ENCODE results near the gene NCR1.
"Not testable (repeated sequence)": the region's sequence is repeated elsewhere in the genome, so short reads cannot be mapped to it uniquely, and the experiment has no call there.

The NCR1 gene, protein sequence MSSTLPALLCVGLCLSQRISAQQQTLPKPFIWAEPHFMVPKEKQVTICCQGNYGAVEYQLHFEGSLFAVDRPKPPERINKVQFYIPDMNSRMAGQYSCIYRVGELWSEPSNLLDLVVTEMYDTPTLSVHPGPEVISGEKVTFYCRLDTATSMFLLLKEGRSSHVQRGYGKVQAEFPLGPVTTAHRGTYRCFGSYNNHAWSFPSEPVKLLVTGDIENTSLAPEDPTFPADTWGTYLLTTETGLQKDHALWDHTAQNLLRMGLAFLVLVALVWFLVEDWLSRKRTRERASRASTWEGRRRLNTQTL

DNA sequence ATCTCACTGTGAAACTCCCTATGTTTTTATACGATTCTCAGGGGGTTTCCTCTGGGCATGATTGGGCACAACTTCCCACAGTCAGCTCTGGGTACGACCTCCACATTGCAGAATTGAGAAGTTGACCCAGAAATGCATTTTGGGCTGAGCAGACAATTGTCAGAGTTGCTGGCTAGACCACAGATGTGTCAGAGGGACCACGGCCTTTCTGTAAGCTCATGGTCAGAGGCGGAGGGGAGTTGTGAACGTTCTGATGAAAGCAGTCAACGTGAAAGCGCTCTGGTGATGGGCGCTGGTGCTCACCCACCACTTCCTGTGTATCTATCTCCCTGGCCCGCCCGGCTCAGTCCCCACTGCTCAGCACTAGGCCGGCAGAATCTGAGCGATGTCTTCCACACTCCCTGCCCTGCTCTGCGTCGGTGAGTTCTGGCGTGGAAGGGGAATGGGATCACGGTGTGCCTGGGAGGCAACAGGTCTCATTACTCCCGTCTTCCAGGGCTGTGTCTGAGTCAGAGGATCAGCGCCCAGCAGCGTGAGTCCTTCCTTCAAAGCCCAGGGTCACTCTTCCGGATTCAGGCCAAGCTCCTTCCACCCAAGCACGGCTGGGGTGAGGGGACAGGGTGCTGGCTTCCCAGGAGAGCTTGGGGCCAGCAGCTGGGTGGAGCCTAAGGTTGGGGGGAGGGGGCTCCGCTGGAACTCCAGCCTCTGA, at the start of gene NCR1:
TSS of gene NCR1 (plus strand) at position 346 of the 709 bp plus-strand sequence. CDS start at position 386, 40 bp downstream.
- no peak within 1 kb of the TSS for H3K4me3 ChIP-seq (ENCODE audit: low read depth, low read length)
- TF ChIP-seq, protein P1, sequence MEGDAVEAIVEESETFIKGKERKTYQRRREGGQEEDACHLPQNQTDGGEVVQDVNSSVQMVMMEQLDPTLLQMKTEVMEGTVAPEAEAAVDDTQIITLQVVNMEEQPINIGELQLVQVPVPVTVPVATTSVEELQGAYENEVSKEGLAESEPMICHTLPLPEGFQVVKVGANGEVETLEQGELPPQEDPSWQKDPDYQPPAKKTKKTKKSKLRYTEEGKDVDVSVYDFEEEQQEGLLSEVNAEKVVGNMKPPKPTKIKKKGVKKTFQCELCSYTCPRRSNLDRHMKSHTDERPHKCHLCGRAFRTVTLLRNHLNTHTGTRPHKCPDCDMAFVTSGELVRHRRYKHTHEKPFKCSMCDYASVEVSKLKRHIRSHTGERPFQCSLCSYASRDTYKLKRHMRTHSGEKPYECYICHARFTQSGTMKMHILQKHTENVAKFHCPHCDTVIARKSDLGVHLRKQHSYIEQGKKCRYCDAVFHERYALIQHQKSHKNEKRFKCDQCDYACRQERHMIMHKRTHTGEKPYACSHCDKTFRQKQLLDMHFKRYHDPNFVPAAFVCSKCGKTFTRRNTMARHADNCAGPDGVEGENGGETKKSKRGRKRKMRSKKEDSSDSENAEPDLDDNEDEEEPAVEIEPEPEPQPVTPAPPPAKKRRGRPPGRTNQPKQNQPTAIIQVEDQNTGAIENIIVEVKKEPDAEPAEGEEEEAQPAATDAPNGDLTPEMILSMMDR (IDR thresholded peaks at IDR 0.05; ENCODE audit: low read depth, low read length) = no peak
- in situ Hi-C loops (cut with HindIII; ENCODE audit: low sequenced_read_pairs) = no loop called here
- no peak for DNase-seq (ENCODE audit: low read depth, low spot score)

DNA sequence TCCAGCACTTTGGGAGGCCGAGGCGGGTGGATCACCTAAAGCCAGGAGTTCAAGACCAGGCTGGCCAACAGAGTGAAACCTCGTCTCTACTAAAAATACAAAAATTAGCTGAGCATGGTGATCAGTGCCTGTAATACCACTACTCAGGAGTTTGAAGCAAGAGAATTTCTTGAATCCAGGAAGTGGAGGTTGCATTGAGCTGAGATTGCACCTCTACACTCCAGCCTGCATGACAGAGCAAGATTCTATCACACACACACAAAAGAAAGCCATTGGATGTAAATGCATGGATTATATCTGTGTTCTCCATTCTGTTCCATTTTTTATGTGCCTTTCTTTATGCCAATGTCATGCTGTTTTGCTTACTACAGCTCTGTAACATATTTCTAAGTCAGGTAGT, 47.5 kb upstream of the NCR1 start:
- DNase-seq (ENCODE audit: low read depth, low spot score); in situ Hi-C loops (cut with HindIII; ENCODE audit: low sequenced_read_pairs): not testable (repeated sequence)

DNA sequence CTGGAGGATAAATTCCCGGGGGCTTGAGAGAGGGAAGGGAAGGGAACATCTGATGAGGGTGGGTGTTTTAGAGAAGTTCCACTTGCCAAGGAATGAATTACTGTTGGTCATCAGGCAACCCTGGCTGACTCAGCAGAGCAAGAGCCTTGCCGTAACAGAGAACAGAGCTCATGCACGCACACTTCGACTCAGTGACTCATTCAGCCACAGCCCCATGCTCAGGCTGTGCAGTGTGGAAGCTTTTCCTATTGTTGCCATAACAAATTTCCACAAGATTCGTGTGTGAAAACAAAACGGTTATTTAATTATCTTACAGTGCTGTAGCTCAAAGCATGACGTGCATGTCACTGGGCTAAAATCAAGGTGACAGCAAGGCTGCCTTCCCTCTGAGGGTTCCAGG, 46.5 kb upstream of the NCR1 start:
- DNase-seq (ENCODE audit: low read depth, low spot score); H3K4me3 ChIP-seq (ENCODE audit: low read depth, low read length); in situ Hi-C loops (cut with HindIII; ENCODE audit: low sequenced_read_pairs): not testable (repeated sequence)

More for the DNA sequence above, 47.5 kb upstream of the NCR1 start:
- not testable (repeated sequence) for H3K4me3 ChIP-seq (ENCODE audit: low read depth, low read length)

DNA sequence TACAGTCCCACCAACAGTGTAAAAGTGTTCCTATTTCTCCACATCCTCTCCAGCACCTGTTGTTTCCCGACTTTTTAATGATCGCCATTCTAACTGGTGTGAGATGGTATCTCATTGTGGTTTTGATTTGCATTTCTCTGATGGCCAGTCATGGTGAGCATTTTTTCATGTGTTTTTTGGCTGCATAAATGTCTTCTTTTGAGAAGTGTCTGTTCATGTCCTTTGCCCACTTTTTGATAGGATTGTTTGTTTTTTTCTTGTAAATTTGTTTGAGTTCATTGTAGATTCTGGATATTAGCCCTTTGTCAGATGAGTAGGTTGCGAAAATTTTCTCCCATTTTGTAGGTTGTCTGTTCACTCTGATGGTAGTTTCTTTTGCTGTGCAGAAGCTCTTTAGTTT, 42.5 kb upstream of the NCR1 start:
- DNase-seq (ENCODE audit: low read depth, low spot score); in situ Hi-C loops (cut with HindIII; ENCODE audit: low sequenced_read_pairs): not testable (repeated sequence)

DNA sequence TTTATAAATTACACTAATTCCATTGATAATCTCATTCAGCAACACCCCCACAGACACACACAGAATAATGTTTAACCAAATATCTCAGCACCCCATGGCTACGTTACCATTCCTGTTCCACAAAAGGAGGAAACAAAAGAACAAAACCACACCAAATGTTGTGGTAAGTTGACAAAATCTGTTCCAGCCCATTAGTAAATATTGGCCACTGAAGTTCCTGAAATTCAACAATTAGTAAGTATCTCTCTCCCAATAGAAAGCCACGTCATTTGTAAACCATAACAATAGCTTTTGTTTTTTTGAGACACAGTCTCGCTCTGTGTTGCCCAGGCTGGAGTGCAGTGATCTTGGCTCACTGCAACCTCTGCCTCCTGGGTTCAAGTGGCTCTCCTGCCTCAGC, 34.3 kb upstream of the NCR1 start:
- in situ Hi-C loops (cut with HindIII; ENCODE audit: low sequenced_read_pairs) = no loop called here
- TF ChIP-seq, protein P1 (IDR thresholded peaks at IDR 0.05; ENCODE audit: low read depth, low read length) = no peak
- no peak for DNase-seq (ENCODE audit: low read depth, low spot score)
- H3K4me3 ChIP-seq (ENCODE audit: low read depth, low read length) = no peak overlapping the region

More for the DNA sequence above, 42.5 kb upstream of the NCR1 start:
- H3K4me3 ChIP-seq (ENCODE audit: low read depth, low read length) = not testable (repeated sequence)

- in situ Hi-C loops (cut with HindIII; ENCODE audit: low sequenced_read_pairs) = no loop called here
- DNase-seq (ENCODE audit: low read depth, low spot score) = no peak
- TF ChIP-seq, protein P1 (IDR thresholded peaks at IDR 0.05; ENCODE audit: low read depth, low read length) = no peak
- no peak within 1 kb of the TSS for H3K4me3 ChIP-seq (ENCODE audit: low read depth, low read length)
These were observed 32.0 kb upstream of the NCR1 start, which contains the start of gene FCAR for GRCh38 chr19:54873990-54874389. FCAR (plus strand) TSS chr19:54874235; CDS start chr19:54874290, 55 bp downstream.

- TF ChIP-seq, protein P1 (IDR thresholded peaks at IDR 0.05; ENCODE audit: low read depth, low read length) = no peak
- in situ Hi-C loops (cut with HindIII; ENCODE audit: low sequenced_read_pairs) = no loop called here
- no peak for DNase-seq (ENCODE audit: low read depth, low spot score)
- no peak overlapping the region for H3K4me3 ChIP-seq (ENCODE audit: low read depth, low read length)
These were observed 30.4 kb upstream of the NCR1 start for GRCh38 chr19:54875506-54875905.

- no peak for DNase-seq (ENCODE audit: low read depth, low spot score)
- no peak overlapping the region for H3K4me3 ChIP-seq (ENCODE audit: low read depth, low read length)
- in situ Hi-C loops (cut with HindIII; ENCODE audit: low sequenced_read_pairs) = no loop called here
- TF ChIP-seq, protein P1 (IDR thresholded peaks at IDR 0.05; ENCODE audit: low read depth, low read length) = no peak
These were observed 28.5 kb upstream of the NCR1 start for GRCh38 chr19:54877471-54877870.

All from astrocyte of the spinal cord (primary cell).